ENCODE data around the gene ADGRV1. TPM values are rescaled to one million over a fixed set of nuclear protein-coding genes. Genes with fewer than 3 reads are reported as not detected.
"Not testable (repeated sequence)": the region's sequence is repeated elsewhere in the genome, so short reads cannot be mapped to it uniquely, and the experiment has no call there.

ADGRV1 gene
- total and polyA plus RNA-seq, 2 donors: 2.2 to 5.1 TPM

GRCh38 chr5:90602681-90603080 is 44.1 kb downstream of the ADGRV1 start:
- DNase-seq (ENCODE audit: low read depth in 6 of 9, low spot score in 9 of 9): no peak
- no peaks in the 10 kb centered on the region for H3K9me3 ChIP-seq (ENCODE audit: control insufficient read depth in 2 of 2, insufficient read depth in 1 of 2, low read length in 1 of 2)
- WGBS: 88% methylated on average over 1 of the region's 1 CpG
- no peak overlapping the region for H3K27ac ChIP-seq (ENCODE audit: low read depth in 1 of 2, low read length in 1 of 2)
- no peaks in the 10 kb centered on the region for H3K4me1 ChIP-seq (ENCODE audit: control insufficient read depth in 2 of 2, insufficient read depth in 2 of 2, low read length in 2 of 2)
- H3K4me3 ChIP-seq (ENCODE audit: low read length in 2 of 2): no peak overlapping the region
- H3K27me3 ChIP-seq (ENCODE audit: control insufficient read depth in 2 of 2, insufficient read depth in 1 of 2, low read length in 1 of 2): no peaks in the 10 kb centered on the region
- H3K36me3 ChIP-seq (ENCODE audit: control insufficient read depth in 2 of 2, insufficient read depth in 2 of 2, low read length in 1 of 2): no peaks in the 10 kb centered on the region

GRCh38 chr5:90606539-90606938 is 47.9 kb downstream of the ADGRV1 start:
- Histone ChIP-seq H3K36me3 (ENCODE audit: control insufficient read depth in 2 of 2, insufficient read depth in 2 of 2, low read length in 1 of 2) (no peaks in the 10 kb centered on the region), H3K9me3 (ENCODE audit: control insufficient read depth in 2 of 2, insufficient read depth in 1 of 2, low read length in 1 of 2) (no peaks in the 10 kb centered on the region), H3K27ac (ENCODE audit: low read depth in 1 of 2, low read length in 1 of 2) (no peak overlapping the region), H3K4me1 (ENCODE audit: control insufficient read depth in 2 of 2, insufficient read depth in 2 of 2, low read length in 2 of 2) (no peaks in the 10 kb centered on the region), H3K4me3 (ENCODE audit: low read length in 2 of 2) (no peak overlapping the region), H3K27me3 (ENCODE audit: control insufficient read depth in 2 of 2, insufficient read depth in 1 of 2, low read length in 1 of 2) (no peaks in the 10 kb centered on the region)
- WGBS: 74% methylated on average over 2 of the region's 2 CpGs
- no peak for DNase-seq (ENCODE audit: low read depth in 6 of 9, low spot score in 9 of 9)

GRCh38 chr5:90612919-90613318 is 54.3 kb downstream of the ADGRV1 start:
- Histone ChIP-seq H3K36me3 (ENCODE audit: control insufficient read depth in 2 of 2, insufficient read depth in 2 of 2, low read length in 1 of 2) (no peaks in the 10 kb centered on the region), H3K4me3 (ENCODE audit: low read length in 2 of 2) (no peak overlapping the region), H3K27me3 (ENCODE audit: control insufficient read depth in 2 of 2, insufficient read depth in 1 of 2, low read length in 1 of 2) (no peaks in the 10 kb centered on the region), H3K9me3 (ENCODE audit: control insufficient read depth in 2 of 2, insufficient read depth in 1 of 2, low read length in 1 of 2) (no peaks in the 10 kb centered on the region), H3K27ac (ENCODE audit: low read depth in 1 of 2, low read length in 1 of 2) (no peak overlapping the region), H3K4me1 (ENCODE audit: control insufficient read depth in 2 of 2, insufficient read depth in 2 of 2, low read length in 2 of 2) (no peaks in the 10 kb centered on the region)
- 24% methylated on average over 1 of the region's 1 CpG for WGBS
- DNase-seq (ENCODE audit: low read depth in 6 of 9, low spot score in 9 of 9): peak in 1 of 9 donors; percentile 13

GRCh38 chr5:90613459-90613858 is 54.9 kb downstream of the ADGRV1 start:
- no peak overlapping the region for H3K4me3 ChIP-seq (ENCODE audit: low read length in 2 of 2)
- DNase-seq (ENCODE audit: low read depth in 6 of 9, low spot score in 9 of 9): no peak
- H3K27ac ChIP-seq (ENCODE audit: low read depth in 1 of 2, low read length in 1 of 2): no peak overlapping the region
- no peaks in the 10 kb centered on the region for H3K36me3 ChIP-seq (ENCODE audit: control insufficient read depth in 2 of 2, insufficient read depth in 2 of 2, low read length in 1 of 2)
- no peaks in the 10 kb centered on the region for H3K9me3 ChIP-seq (ENCODE audit: control insufficient read depth in 2 of 2, insufficient read depth in 1 of 2, low read length in 1 of 2)
- no peaks in the 10 kb centered on the region for H3K27me3 ChIP-seq (ENCODE audit: control insufficient read depth in 2 of 2, insufficient read depth in 1 of 2, low read length in 1 of 2)
- WGBS: 92% methylated on average over 3 of the region's 3 CpGs
- no peaks in the 10 kb centered on the region for H3K4me1 ChIP-seq (ENCODE audit: control insufficient read depth in 2 of 2, insufficient read depth in 2 of 2, low read length in 2 of 2)

GRCh38 chr5:90613918-90614504 is 55.4 kb downstream of the ADGRV1 start:
- Histone ChIP-seq H3K4me3 (ENCODE audit: low read length in 2 of 2) (no peak overlapping the region), H3K27ac (ENCODE audit: low read depth in 1 of 2, low read length in 1 of 2) (no peak overlapping the region), H3K36me3 (ENCODE audit: control insufficient read depth in 2 of 2, insufficient read depth in 2 of 2, low read length in 1 of 2) (no peaks in the 10 kb centered on the region), H3K9me3 (ENCODE audit: control insufficient read depth in 2 of 2, insufficient read depth in 1 of 2, low read length in 1 of 2) (no peaks in the 10 kb centered on the region), H3K27me3 (ENCODE audit: control insufficient read depth in 2 of 2, insufficient read depth in 1 of 2, low read length in 1 of 2) (no peaks in the 10 kb centered on the region), H3K4me1 (ENCODE audit: control insufficient read depth in 2 of 2, insufficient read depth in 2 of 2, low read length in 2 of 2) (no peaks in the 10 kb centered on the region)
- no peak for DNase-seq (ENCODE audit: low read depth in 6 of 9, low spot score in 9 of 9)
- 93% methylated on average over 6 of the region's 6 CpGs for WGBS

GRCh38 chr5:90615355-90615754 is 56.8 kb downstream of the ADGRV1 start:
- no peak for DNase-seq (ENCODE audit: low read depth in 6 of 9, low spot score in 9 of 9)
- Histone ChIP-seq H3K36me3 (ENCODE audit: control insufficient read depth in 2 of 2, insufficient read depth in 2 of 2, low read length in 1 of 2) (no peaks in the 10 kb centered on the region), H3K9me3 (ENCODE audit: control insufficient read depth in 2 of 2, insufficient read depth in 1 of 2, low read length in 1 of 2) (no peaks in the 10 kb centered on the region), H3K4me1 (ENCODE audit: control insufficient read depth in 2 of 2, insufficient read depth in 2 of 2, low read length in 2 of 2) (no peaks in the 10 kb centered on the region), H3K27ac (ENCODE audit: low read depth in 1 of 2, low read length in 1 of 2) (no peak overlapping the region), H3K27me3 (ENCODE audit: control insufficient read depth in 2 of 2, insufficient read depth in 1 of 2, low read length in 1 of 2) (no peaks in the 10 kb centered on the region), H3K4me3 (ENCODE audit: low read length in 2 of 2) (no peak overlapping the region)
- 94% methylated on average over 3 of the region's 3 CpGs for WGBS

GRCh38 chr5:90618071-90618470 is 59.5 kb downstream of the ADGRV1 start:
- no peaks in the 10 kb centered on the region for H3K36me3 ChIP-seq (ENCODE audit: control insufficient read depth in 2 of 2, insufficient read depth in 2 of 2, low read length in 1 of 2)
- no peak overlapping the region for H3K27ac ChIP-seq (ENCODE audit: low read depth in 1 of 2, low read length in 1 of 2)
- DNase-seq (ENCODE audit: low read depth in 6 of 9, low spot score in 9 of 9): no peak
- no peaks in the 10 kb centered on the region for H3K27me3 ChIP-seq (ENCODE audit: control insufficient read depth in 2 of 2, insufficient read depth in 1 of 2, low read length in 1 of 2)
- H3K4me1 ChIP-seq (ENCODE audit: control insufficient read depth in 2 of 2, insufficient read depth in 2 of 2, low read length in 2 of 2): no peaks in the 10 kb centered on the region
- H3K4me3 ChIP-seq (ENCODE audit: low read length in 2 of 2): no peak overlapping the region
- WGBS: 88% methylated on average over 5 of the region's 5 CpGs
- H3K9me3 ChIP-seq (ENCODE audit: control insufficient read depth in 2 of 2, insufficient read depth in 1 of 2, low read length in 1 of 2): no peaks in the 10 kb centered on the region

GRCh38 chr5:90619762-90620161 is 61.2 kb downstream of the ADGRV1 start:
- H3K4me1 ChIP-seq (ENCODE audit: control insufficient read depth in 2 of 2, insufficient read depth in 2 of 2, low read length in 2 of 2); H3K27ac ChIP-seq (ENCODE audit: low read depth in 1 of 2, low read length in 1 of 2); H3K9me3 ChIP-seq (ENCODE audit: control insufficient read depth in 2 of 2, insufficient read depth in 1 of 2, low read length in 1 of 2); DNase-seq (ENCODE audit: low read depth in 6 of 9, low spot score in 9 of 9); H3K27me3 ChIP-seq (ENCODE audit: control insufficient read depth in 2 of 2, insufficient read depth in 1 of 2, low read length in 1 of 2); H3K36me3 ChIP-seq (ENCODE audit: control insufficient read depth in 2 of 2, insufficient read depth in 2 of 2, low read length in 1 of 2); H3K4me3 ChIP-seq (ENCODE audit: low read length in 2 of 2): not testable (repeated sequence)
- WGBS: 91% methylated on average over 4 of the region's 6 CpGs

- H3K27me3 ChIP-seq (ENCODE audit: control insufficient read depth in 2 of 2, insufficient read depth in 1 of 2, low read length in 1 of 2): no peaks in the 10 kb centered on the region
- no peak overlapping the region for H3K27ac ChIP-seq (ENCODE audit: low read depth in 1 of 2, low read length in 1 of 2)
- H3K36me3 ChIP-seq (ENCODE audit: control insufficient read depth in 2 of 2, insufficient read depth in 2 of 2, low read length in 1 of 2): no peaks in the 10 kb centered on the region
- WGBS: 96% methylated on average over 3 of the region's 3 CpGs
- no peak for DNase-seq (ENCODE audit: low read depth in 6 of 9, low spot score in 9 of 9)
- H3K4me1 ChIP-seq (ENCODE audit: control insufficient read depth in 2 of 2, insufficient read depth in 2 of 2, low read length in 2 of 2): no peaks in the 10 kb centered on the region
- H3K9me3 ChIP-seq (ENCODE audit: control insufficient read depth in 2 of 2, insufficient read depth in 1 of 2, low read length in 1 of 2): no peaks in the 10 kb centered on the region
- H3K4me3 ChIP-seq (ENCODE audit: low read length in 2 of 2): no peak overlapping the region
Observed at GRCh38 chr5:90621848-90622247, 63.3 kb downstream of the ADGRV1 start.

GRCh38 chr5:90626493-90626892 is 67.9 kb downstream of the ADGRV1 start:
- DNase-seq (ENCODE audit: low read depth in 6 of 9, low spot score in 9 of 9): no peak
- Histone ChIP-seq H3K36me3 (ENCODE audit: control insufficient read depth in 2 of 2, insufficient read depth in 2 of 2, low read length in 1 of 2) (no peaks in the 10 kb centered on the region), H3K9me3 (ENCODE audit: control insufficient read depth in 2 of 2, insufficient read depth in 1 of 2, low read length in 1 of 2) (no peaks in the 10 kb centered on the region), H3K4me3 (ENCODE audit: low read length in 2 of 2) (no peak overlapping the region), H3K27me3 (ENCODE audit: control insufficient read depth in 2 of 2, insufficient read depth in 1 of 2, low read length in 1 of 2) (no peaks in the 10 kb centered on the region), H3K27ac (ENCODE audit: low read depth in 1 of 2, low read length in 1 of 2) (no peak overlapping the region), H3K4me1 (ENCODE audit: control insufficient read depth in 2 of 2, insufficient read depth in 2 of 2, low read length in 2 of 2) (no peaks in the 10 kb centered on the region)
- 92% methylated on average over 2 of the region's 2 CpGs for WGBS
